GM23248 (cell line): ENCODE data around the gene AP2M1.

Experiments
- EZH2 ChIP-seq: fragments of 200-600 bp; sonication (generic); IDR thresholded peaks from 2 replicates; pipeline ENCODE4 v1.6.1; 2018; ENCODE audit warnings: antibody characterized with exemption, mild to moderate bottlenecking; ENCODE audit not compliant: insufficient read depth, poor library complexity, severe bottlenecking
- EZH2phosphoT487 ChIP-seq: fragments of 200-600 bp; sonication (generic); IDR thresholded peaks from 2 replicates; pipeline ENCODE4 v1.6.1; 2018; ENCODE audit warnings: antibody characterized with exemption, moderate library complexity, mild to moderate bottlenecking, low read depth; ENCODE audit not compliant: insufficient read depth

DNA sequence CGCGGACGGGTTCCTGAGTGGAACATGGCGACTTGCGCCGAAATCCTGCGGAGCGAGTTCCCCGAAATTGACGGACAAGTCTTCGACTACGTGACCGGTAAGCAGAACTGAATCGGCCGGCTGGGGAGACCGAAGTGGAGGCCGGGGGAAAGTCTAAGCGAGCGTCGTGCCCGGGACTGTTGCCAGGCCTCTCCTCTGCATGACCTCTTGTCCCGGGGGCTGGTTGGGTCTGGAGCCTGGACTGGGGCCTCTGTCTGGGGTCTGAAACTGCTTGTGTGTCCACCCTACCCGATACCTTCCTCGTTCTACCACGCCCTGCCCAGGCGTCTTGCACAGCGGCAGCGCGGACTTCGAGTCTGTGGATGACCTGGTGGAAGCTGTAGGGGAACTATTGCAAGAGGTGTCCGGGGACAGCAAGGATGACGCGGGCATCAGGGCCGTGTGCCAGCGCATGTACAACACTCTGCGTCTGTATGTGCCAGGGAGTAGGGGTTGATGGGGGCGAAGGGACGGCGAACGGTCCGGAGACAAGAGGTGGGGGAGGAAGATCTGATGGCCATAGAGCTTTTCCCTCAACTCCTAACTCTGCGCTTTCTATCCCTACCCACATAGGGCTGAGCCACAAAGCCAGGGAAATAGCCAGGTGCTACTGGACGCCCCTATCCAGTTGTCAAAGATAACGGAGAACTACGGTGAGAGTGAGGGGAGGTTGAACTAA is 11.7 kb downstream of the AP2M1 start, which contains the start of gene ABCF3:
- TF ChIP-seq EZH2 (no peak), EZH2phosphoT487 (no peak)
